HG03135 (cell line): ENCODE data around the gene CD36.

Experiments used
- ATAC-seq: cut with Tn5 transposase; IDR thresholded peaks from one replicate; pipeline ENCODE4 v1.9.1; 2021; ENCODE audit warnings: mild to moderate bottlenecking, moderate library complexity; ENCODE audit not compliant: unreplicated experiment

CD36 gene

GRCh38 chr7:80623503-80624252 is 14.8 kb upstream of the CD36 start:
- ATAC-seq: no peak

DNA sequence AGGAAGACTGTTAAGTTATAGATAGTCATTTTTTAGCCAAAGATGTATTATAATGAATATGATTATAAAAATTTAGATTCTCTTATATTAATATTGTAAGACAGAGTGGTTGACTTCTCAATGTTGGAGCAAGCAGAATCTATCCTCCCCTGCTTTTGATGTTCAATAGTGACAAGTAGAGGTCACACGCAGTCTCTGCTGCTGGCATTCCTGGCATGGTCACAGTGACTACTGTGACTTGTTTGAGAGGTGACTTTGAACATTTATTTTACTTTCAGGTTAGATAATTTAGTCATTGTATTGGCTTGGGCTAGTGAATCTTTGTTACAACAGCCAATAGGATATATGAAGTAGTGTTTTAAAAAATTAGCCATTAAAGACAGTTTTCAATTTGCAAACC is 13.7 kb upstream of the CD36 start:
- ATAC-seq: no peak

DNA sequence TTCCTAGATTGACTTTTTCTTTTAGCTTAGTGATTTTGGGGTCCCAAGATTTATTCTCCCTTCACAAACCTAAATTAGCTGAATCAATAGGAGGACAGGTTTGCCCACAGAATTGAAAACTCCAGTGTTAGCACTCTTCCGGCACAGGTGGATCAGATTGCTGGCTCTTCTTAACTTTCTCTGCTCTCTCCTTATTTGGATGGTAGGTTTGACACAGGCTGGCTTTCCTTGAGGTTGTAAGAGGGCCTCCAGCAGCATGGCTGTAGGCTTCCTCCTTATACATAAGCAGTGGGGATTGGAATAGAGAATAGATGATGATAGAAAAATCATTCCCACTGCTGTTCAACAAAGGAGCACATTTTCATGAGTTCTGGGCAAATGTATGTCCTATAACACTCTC is 9.4 kb upstream of the CD36 start:
- ATAC-seq: no peak

DNA sequence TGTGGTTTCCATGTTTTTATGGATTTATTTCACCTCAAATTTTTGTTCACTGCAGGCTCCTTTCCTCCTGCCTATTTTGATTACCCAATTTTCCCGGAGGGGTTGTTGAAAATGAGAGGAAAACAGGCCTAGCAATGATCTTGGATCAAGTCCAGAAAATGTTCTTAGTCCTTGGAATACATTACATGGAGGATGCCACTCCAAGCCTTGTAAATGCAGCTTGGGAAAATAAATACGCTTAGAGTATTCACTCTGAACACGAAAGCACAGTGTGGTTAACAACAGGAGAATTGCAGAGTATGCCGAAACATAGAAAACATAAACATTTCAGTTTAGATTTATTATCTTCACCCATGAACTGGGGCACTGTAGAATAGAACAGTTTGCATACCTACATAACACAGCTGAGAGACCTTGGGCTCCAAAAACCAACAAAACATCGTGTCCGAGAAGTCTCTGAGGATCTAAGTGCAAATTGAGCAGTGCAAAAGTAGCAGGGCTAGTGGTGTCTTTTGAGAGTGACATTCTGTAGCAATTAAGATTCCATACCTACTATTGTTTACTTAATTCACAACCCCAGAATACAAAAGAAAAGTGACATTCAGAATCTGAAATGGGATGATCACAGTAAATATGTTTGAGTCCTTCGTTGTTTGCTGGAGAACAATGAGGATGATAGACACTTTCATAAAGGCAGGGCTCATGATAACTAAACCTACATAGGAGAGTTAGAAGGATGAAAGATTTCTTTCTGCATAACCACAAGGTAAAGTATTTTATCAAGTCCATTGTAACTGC is 7.6 kb upstream of the CD36 start:
- ATAC-seq: no peak

GRCh38 chr7:80631421-80631820 is 7.0 kb upstream of the CD36 start:
- no peak for ATAC-seq

DNA sequence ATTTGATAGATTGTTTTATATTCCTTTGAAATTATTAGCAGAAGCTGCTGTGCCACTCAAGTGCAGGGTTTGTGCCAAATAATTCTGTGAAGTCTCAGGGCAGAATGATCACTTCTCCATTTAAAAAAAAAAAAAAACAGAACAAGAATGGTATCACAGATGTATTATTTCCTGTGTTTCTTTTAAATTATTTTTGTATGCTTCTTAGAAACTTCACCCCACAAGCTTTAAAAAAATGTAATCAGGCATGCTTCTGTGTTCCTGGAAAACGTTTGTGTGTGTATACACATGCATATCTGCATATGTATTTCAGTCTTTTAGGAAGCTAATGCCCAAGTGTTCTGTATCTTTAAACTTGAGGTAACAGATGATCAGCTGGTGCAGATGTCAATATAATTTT is 6.3 kb upstream of the CD36 start:
- ATAC-seq: no peak

DNA sequence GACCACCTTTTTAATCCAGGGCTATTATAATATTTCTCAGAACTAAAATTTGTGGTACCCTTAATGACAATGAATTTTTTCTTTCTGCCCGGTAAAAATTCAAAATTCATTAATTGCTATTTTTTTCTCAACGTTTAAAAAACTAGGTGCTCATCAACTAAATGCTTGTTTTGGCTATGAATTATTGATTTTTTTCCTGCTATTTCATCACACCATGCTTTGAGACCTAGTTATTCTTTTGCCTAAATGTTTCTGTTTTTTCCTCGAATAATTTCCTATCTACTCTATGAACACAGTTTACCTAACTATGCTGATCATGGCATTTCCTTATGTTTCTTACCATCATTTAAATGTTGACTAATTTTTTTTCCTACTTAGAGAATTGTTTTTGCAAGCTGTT is 5.6 kb upstream of the CD36 start:
- ATAC-seq: no peak

- ATAC-seq: no peak
Measured at GRCh38 chr7:80634505-80634904, 3.9 kb upstream of the CD36 start.

DNA sequence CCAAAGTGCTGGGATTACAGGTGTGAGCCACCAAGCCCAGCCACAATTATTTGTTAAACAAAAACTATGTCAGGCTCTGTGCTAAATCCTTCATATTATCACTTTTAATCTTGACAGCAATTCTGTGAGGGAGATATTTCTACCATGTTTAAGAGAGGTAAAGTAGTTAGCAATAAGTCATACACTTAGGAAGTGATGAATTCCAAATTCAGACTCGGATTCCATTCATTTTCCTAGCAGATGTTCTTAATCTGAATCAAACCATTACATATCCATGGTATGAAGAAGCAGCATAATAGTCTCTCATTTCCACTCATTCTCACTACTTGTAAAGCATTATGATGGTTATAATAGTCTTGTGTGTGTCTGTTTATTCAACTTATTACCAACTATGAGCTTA is 2.9 kb upstream of the CD36 start:
- ATAC-seq: no peak

DNA sequence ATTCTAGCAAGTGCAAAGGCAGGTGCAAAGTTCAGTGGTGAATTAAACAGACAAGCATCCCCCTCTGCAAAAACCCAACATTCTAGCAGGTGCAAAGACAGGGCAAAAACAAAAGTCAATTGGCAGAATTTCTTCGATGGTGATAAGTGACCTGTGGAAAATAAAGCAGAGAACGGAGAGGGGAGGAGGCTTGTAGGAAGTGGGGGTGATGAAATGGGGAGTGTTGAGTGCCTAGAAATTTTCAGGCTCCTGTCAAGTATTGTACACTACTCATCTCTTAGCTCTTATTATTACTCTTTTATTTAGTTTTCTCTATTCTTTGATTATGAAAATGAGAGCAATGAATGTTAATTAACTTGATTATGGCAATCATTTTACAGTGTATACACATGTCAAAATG is 2.4 kb upstream of the CD36 start:
- no peak for ATAC-seq

- no peak for ATAC-seq
Measured at GRCh38 chr7:80636709-80637108, 1.7 kb upstream of the CD36 start.

DNA sequence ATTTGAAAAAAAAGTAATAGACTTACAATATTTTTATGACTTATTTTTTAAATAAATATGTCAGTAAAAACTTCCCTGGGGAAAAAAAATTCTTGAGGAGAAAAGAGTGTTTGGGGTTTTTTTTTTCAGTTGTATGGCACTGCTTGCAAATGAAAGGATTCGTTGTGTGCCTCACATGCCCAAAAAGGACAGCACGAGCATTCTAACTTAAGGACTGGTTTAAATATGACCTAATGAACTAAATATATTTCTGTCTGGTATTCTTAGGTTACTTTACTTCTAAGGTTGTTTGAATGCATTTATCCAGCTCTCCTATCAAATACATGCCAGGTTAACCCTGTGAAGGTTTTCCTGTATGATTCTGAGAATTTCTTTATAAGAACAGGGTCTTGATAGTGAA is 988 bp upstream of the CD36 start:
- no peak for ATAC-seq

DNA sequence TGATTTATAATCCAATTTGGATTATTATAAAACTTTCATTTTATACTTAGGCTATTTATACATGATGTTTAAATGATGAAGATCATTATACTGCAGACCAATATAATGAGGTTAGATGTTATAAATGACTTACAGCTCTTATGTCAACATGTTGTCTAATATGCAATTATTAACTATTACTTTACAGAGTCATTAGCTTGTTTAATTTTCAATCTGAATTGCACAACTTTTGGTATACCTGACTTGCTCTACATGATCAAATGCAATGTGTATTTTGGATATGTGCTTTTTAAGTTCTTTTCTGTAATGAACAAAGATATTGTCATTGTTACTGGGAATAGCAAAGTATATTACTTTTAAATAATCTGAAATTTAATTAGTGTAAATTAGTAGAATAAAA is 569 bp downstream of the CD36 start:
- no peak for ATAC-seq

- ATAC-seq: no peak
Measured at GRCh38 chr7:80640846-80641245, 2.4 kb downstream of the CD36 start.

DNA sequence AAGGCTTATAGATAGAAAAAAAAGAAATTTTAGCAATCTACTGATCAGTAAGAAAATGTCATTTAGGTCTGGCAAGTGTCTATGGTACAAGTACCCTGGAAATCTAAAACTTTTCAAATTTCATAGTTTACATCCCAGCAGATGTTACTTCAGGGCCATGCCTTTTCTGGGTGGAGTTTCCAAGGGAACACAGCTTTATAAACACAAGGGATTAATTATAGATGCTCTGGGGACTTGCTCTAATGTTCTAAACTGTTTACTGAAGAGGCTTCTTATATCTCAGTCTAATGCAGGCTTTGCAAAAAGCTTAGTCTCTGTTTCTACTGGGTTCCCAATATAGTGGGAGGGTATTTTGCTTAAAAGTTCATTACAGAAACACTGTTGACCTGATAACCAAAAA is 3.1 kb downstream of the CD36 start:
- no peak for ATAC-seq

DNA sequence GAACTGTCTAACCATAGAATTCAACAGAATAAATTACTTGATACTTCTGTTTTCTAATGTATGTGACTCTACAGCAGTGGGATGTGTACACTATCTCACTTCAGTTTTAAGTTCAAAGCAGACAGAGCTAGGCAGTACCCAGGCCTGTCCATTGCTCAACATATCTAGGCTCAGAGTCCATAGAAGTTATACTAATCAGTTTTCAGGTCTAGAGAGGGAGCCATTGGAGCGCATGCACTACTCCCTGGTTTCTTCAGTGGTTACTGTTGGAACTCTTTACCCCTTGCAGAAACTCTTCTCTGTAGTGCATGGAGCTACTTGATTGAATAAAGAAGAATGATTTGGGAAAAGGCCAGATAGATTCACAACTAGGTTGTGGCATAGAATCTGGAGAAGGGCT is 4.4 kb downstream of the CD36 start:
- no peak for ATAC-seq

DNA sequence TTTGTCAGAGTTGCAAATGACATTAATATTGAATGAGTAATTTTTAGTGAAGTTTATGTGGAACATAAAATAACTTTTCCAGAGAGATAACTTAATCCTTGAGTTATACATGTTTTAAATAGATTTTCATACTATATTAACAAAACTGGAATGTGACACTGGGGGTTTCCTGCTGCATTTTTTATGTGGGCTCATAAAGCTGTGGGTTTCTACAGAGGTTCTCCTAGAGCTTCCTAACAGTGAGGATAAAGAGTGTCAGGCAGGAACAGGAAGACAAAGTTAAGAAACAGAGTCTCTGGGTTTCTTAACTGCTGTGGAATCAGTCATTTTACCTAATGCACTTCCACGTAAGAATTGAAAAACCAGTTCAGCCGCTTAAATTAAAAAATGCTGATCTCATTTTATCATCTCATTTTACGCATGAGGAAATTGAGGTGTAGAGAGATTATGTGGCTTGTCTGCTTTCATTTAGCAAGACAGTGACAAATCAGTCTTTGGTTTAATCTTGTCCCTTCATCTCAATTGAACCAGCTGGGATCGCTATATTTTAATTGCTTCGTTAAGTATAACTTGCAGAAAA is 5.0 kb downstream of the CD36 start:
- no peak for ATAC-seq

DNA sequence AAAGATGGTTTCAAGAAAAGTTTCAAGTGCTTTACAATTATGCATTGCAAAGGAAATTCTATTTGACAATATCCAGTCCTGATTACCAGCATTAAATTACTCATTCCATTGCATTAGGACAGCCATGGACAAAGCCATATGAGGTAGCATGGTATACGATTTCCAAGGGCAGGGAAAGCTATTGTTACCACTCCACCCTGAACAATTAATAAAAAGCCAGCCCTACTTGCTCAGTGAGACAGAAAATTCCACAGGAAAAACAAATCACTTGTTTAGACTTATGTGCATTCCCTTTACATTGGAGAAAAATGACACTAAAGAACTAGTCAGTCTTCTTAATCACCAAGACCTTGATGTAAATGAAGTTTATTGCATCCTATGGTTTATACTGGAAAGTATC is 5.6 kb downstream of the CD36 start:
- ATAC-seq: no peak

GRCh38 chr7:80646083-80646865 is 7.8 kb downstream of the CD36 start:
- ATAC-seq: no peak

GRCh38 chr7:80647436-80647835 is 9.0 kb downstream of the CD36 start:
- ATAC-seq: no peak

DNA sequence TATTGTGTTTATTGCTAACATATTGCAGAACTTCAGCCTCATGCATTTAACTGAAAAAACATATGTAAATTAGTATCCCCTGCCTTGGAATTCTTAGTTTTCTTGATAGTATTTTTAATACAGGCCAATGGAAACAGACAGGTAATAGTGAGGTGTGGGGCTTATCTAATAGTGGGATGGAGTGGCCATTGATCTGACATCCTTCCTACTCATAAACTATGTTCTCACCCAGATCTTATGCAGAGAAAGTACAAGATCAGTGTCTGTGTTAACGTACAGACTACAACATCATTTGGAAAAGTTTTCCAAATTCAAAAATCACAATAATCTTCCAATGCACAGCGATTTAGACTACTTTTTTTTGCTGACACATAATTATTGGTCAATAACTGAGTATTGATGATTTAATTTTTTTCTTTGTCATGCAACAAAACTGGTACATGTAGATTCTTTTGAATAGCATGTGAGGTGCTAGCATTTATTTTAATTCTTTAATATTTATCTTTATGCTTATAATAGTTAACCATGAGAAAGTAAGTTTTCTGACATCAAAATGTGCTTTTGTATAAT is 9.7 kb downstream of the CD36 start:
- no peak for ATAC-seq
